Measurements from ENCODE around the gene PCDHB14. TPM values are rescaled to one million over a fixed set of nuclear protein-coding genes. Genes with fewer than 3 reads are reported as not detected.

Gene PCDHB14
- total and polyA plus RNA-seq, 4 donors, result 0.67 to 10.6 (median 2.0) TPM

GRCh38 chr5:141260458-141261237 lies 37.5 kb downstream of the PCDHB14 start:
- TF ChIP-seq CTCF (IDR thresholded peaks at IDR 0.05; ENCODE audit: control extremely low read depth, extremely low read depth), result no peak
- Histone ChIP-seq H3K4me3 (no peak overlapping the region), H3K36me3 (ENCODE audit: control insufficient read depth in 4 of 4, insufficient read depth in 4 of 4, low read length in 4 of 4) (peaks cover 0 to 6% (median 0%) of the 10 kb centered on the region in 4 donors), H3K27me3 (ENCODE audit: control insufficient read depth in 3 of 3, insufficient read depth in 3 of 3, low read length in 2 of 3) (no peaks in the 10 kb centered on the region), H3K27ac (ENCODE audit: low read depth in 1 of 2, low read length in 1 of 2) (no peak overlapping the region), H3K9me3 (ENCODE audit: control insufficient read depth in 4 of 4, insufficient read depth in 3 of 4, low read length in 3 of 4) (peaks cover 14 to 66% (median 42%) of the 10 kb centered on the region in 4 donors), H3K9ac (ENCODE audit: insufficient read depth in 1 of 2, low read length in 2 of 2) (no peak overlapping the region), H3K4me1 (ENCODE audit: control insufficient read depth in 5 of 5, insufficient read depth in 5 of 5, low read length in 5 of 5) (no peaks in the 10 kb centered on the region)
- 64% methylated on average over 5 of the region's 5 CpGs for WGBS, 2 donors
- ATAC-seq (ENCODE audit: insufficient read depth, low FRiP score) (no peak), DNase-seq (peak in 1 of 3 donors; percentile 3)

- Histone ChIP-seq H3K9me3 (ENCODE audit: control insufficient read depth in 4 of 4, insufficient read depth in 3 of 4, low read length in 3 of 4) (peaks cover 15 to 68% (median 45%) of the 10 kb centered on the region in 4 donors), H3K27me3 (ENCODE audit: control insufficient read depth in 3 of 3, insufficient read depth in 3 of 3, low read length in 2 of 3) (no peaks in the 10 kb centered on the region), H3K27ac (ENCODE audit: low read depth in 1 of 2, low read length in 1 of 2) (no peak overlapping the region), H3K9ac (ENCODE audit: insufficient read depth in 1 of 2, low read length in 2 of 2) (no peak overlapping the region), H3K4me1 (ENCODE audit: control insufficient read depth in 5 of 5, insufficient read depth in 5 of 5, low read length in 5 of 5) (no peaks in the 10 kb centered on the region), H3K36me3 (ENCODE audit: control insufficient read depth in 4 of 4, insufficient read depth in 4 of 4, low read length in 4 of 4) (peaks cover 0 to 7% (median 0%) of the 10 kb centered on the region in 4 donors), H3K4me3 (no peak overlapping the region)
- no peak for TF ChIP-seq CTCF (IDR thresholded peaks at IDR 0.05; ENCODE audit: control extremely low read depth, extremely low read depth)
- 35 to 79% methylated on average over 1 of the region's 1 CpG for WGBS, 2 donors
- ATAC-seq (ENCODE audit: insufficient read depth, low FRiP score), result no peak
- DNase-seq, result no peak
Observed at GRCh38 chr5:141261238-141261546, 38.0 kb downstream of the PCDHB14 start.

- no peaks in the 10 kb centered on the region for H3K27me3 ChIP-seq (ENCODE audit: control insufficient read depth in 3 of 3, insufficient read depth in 3 of 3, low read length in 2 of 3)
- no peak overlapping the region for H3K9ac ChIP-seq (ENCODE audit: insufficient read depth in 1 of 2, low read length in 2 of 2)
- peaks cover 11 to 70% (median 52%) of the 10 kb centered on the region in 4 donors for H3K9me3 ChIP-seq (ENCODE audit: control insufficient read depth in 4 of 4, insufficient read depth in 3 of 4, low read length in 3 of 4)
- no peak overlapping the region for H3K27ac ChIP-seq (ENCODE audit: low read depth in 1 of 2, low read length in 1 of 2)
- no peak for TF ChIP-seq CTCF (IDR thresholded peaks at IDR 0.05; ENCODE audit: control extremely low read depth, extremely low read depth)
- ATAC-seq (ENCODE audit: insufficient read depth, low FRiP score), result no peak
- WGBS, 2 donors, result 96 to 98% methylated on average over 4 of the region's 4 CpGs
- H3K4me1 ChIP-seq (ENCODE audit: control insufficient read depth in 5 of 5, insufficient read depth in 5 of 5, low read length in 5 of 5), result no peaks in the 10 kb centered on the region
- peaks cover 0 to 5% (median 0%) of the 10 kb centered on the region in 4 donors for H3K36me3 ChIP-seq (ENCODE audit: control insufficient read depth in 4 of 4, insufficient read depth in 4 of 4, low read length in 4 of 4)
- no peak for DNase-seq
- H3K4me3 ChIP-seq, result no peak overlapping the region
Observed at GRCh38 chr5:141269195-141269594, 46.1 kb downstream of the PCDHB14 start.

Measured in lung (tissue), 12 donors.